Measurements from ENCODE around the gene CFH.
"Not testable (repeated sequence)": the region's sequence is repeated elsewhere in the genome, so short reads cannot be mapped to it uniquely, and the experiment has no call there.

The CFH gene

GRCh38 chr1:196773713-196774112 lies 121.9 kb downstream of the CFH start:
- DNase-seq, result no peak

DNA sequence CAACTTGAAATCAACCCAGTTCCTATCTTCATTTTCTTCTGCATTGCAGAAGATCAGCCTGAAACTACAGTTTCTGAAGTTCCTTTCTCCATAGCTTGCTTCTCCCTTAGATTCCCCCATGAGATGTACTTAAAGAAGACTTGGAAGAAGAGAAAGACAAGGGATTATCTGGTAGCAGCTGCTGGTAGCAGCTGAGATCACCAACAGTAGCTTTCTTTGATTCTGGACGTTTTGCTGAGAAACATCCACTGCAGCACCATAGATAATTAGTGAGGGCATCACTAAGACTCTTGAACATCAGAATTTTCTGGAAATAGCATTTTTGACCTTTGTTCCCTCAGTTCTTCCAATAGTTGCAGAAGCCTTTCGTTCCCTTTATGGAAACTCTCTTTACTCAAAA lies 122.3 kb downstream of the CFH start:
- no peak for DNase-seq

DNA sequence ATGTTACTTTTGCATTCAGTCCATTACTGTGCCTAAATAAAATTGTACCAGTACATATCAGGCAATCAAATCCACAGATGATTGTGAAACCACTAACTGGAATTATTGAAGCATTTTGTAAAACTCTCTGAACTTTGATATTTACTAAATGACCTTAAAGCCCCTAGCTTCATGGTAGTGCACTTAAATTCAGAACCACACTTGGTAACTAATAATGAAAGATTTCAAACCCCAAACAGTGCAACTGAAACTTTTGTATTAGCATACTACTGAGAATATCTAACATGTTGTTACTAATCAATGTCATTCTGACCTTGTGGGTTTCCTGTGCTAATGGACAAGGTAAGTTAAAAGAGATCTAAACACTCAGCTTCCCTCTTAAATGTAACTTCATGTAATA lies 122.8 kb downstream of the CFH start, which contains the start of gene CFHR3:
Gene CFHR3 (plus strand): TSS at position 238 of the 400 bp plus-strand sequence. CDS start 47 bp downstream, at position 285.
- no peak for DNase-seq

DNA sequence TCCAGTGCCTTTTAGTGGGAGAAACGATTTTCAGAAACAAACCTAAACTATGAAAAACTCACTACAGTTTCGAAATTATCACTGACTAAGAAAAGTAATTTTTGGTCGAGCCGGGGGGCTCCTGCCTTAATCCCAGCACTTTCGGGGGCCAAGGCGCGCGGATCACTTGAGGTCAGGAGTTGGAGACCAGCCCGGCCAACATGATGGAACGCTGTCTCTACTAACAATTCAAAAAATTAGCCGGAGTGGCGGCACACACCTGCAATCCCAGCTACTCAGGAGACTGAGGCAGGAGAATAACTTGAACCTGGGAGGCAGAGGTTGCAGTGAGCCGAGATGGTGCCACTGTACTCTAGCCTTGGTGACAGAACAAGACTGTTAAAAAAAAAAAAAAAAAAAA lies 125.8 kb downstream of the CFH start:
- no peak for DNase-seq

GRCh38 chr1:196779093-196779492 lies 127.2 kb downstream of the CFH start:
- DNase-seq, result no peak

DNA sequence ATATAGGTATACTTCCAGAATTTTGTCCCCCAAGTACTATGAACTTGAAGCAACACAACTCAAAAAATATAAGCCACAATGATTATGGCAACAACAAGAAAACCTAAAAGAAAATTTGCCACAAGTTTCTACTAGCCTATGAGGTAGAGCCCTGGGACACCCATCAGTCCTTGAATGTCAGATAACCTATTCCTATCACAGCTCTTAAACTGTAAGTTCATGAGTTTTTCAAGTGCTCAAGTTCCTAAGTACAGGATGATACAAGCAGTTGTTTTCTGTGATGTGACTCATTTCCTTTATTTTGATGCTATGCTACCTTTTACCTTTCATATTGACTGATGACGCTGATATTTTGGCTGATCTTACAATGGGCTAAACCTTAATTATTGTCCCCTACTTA lies 139.4 kb downstream of the CFH start:
- DNase-seq, result not testable (repeated sequence)

- DNase-seq, result not testable (repeated sequence)
Measured at GRCh38 chr1:196794103-196794502, 142.3 kb downstream of the CFH start.

All from effector CD4-positive, alpha-beta T cell (primary cell).